IPS-18a (cell line): ENCODE data around the gene VASN.
A peak's percentile ranks its signal among the peaks of the same experiment; 100 is the strongest.

Experiments
- H3K27ac ChIP-seq: one replicate; pipeline ENCODE4 v1.5.1; 2013; ENCODE audit warnings: low read length
- H3K27me3 ChIP-seq: one replicate; pipeline ENCODE4 v1.6.1; 2013; ENCODE audit warnings: mild to moderate bottlenecking, low read length; ENCODE audit not compliant: control insufficient read depth, insufficient read depth
- H3K36me3 ChIP-seq: one replicate; pipeline ENCODE4 v1.6.1; 2013; ENCODE audit warnings: low read depth, low read length; ENCODE audit not compliant: control insufficient read depth
- H3K4me1 ChIP-seq: one replicate; pipeline ENCODE4 v1.6.1; 2013; ENCODE audit warnings: low read depth, low read length; ENCODE audit not compliant: control insufficient read depth
- H3K4me3 ChIP-seq: one replicate; pipeline ENCODE4 v1.5.1; 2013; ENCODE audit warnings: low read length
- H3K9ac ChIP-seq: one replicate; pipeline ENCODE4 v1.6.1; 2013; ENCODE audit warnings: mild to moderate bottlenecking, low read length, moderate library complexity
- H3K9me3 ChIP-seq: one replicate; pipeline ENCODE4 v1.6.1; 2013; ENCODE audit warnings: low read depth, low read length; ENCODE audit not compliant: control insufficient read depth

Gene VASN

GRCh38 chr16:4350365-4350786 is 21.3 kb upstream of the VASN start:
- H3K4me1 ChIP-seq: peaks cover 4% of the 10 kb centered on the region
- peak overlapping the region; percentile 95 for H3K4me3 ChIP-seq
- peak overlapping the region; percentile 93 for H3K9ac ChIP-seq
- H3K27ac ChIP-seq: peak overlapping the region; percentile 85
- H3K27me3 ChIP-seq: peaks cover 4% of the 10 kb centered on the region
- H3K9me3 ChIP-seq: no peaks in the 10 kb centered on the region
- H3K36me3 ChIP-seq: no peaks in the 10 kb centered on the region

- Histone ChIP-seq H3K4me1 (peaks cover 4% of the 10 kb centered on the region), H3K4me3 (peak within 1 kb of the TSS; percentile 95), H3K27ac (peak within 1 kb of the TSS; percentile 85), H3K9ac (peak within 1 kb of the TSS; percentile 93), H3K9me3 (no peaks in the 10 kb centered on the region), H3K36me3 (no peaks in the 10 kb centered on the region), H3K27me3 (peaks cover 4% of the 10 kb centered on the region)
These were observed 20.6 kb upstream of the VASN start, which contains the start of gene PAM16 for GRCh38 chr16:4350787-4351659. TSS of gene PAM16 (minus strand) at chr16:4351321. CDS start at chr16:4351234, 87 bp downstream.

GRCh38 chr16:4351880-4352279 is 19.8 kb upstream of the VASN start:
- no peaks in the 10 kb centered on the region for H3K36me3 ChIP-seq
- peaks cover 4% of the 10 kb centered on the region for H3K27me3 ChIP-seq
- H3K9ac ChIP-seq: no peak overlapping the region
- no peak overlapping the region for H3K4me3 ChIP-seq
- H3K27ac ChIP-seq: no peak overlapping the region
- no peaks in the 10 kb centered on the region for H3K9me3 ChIP-seq
- H3K4me1 ChIP-seq: peaks cover 4% of the 10 kb centered on the region

- Histone ChIP-seq H3K4me1 (peaks cover 4% of the 10 kb centered on the region), H3K9me3 (no peaks in the 10 kb centered on the region), H3K27me3 (peaks cover 4% of the 10 kb centered on the region)
These were observed 18.8 kb upstream of the VASN start for GRCh38 chr16:4352843-4353242.

GRCh38 chr16:4353675-4354074 is 18.0 kb upstream of the VASN start:
- Histone ChIP-seq H3K4me3 (no peak overlapping the region), H3K9me3 (no peaks in the 10 kb centered on the region), H3K27me3 (peaks cover 4% of the 10 kb centered on the region), H3K36me3 (no peaks in the 10 kb centered on the region), H3K4me1 (peaks cover 4% of the 10 kb centered on the region), H3K27ac (no peak overlapping the region), H3K9ac (no peak overlapping the region)

More at GRCh38 chr16:4352843-4353242, 18.8 kb upstream of the VASN start:
- H3K9ac ChIP-seq: no peak overlapping the region
- no peak overlapping the region for H3K4me3 ChIP-seq
- no peaks in the 10 kb centered on the region for H3K36me3 ChIP-seq
- no peak overlapping the region for H3K27ac ChIP-seq

- Histone ChIP-seq H3K27ac (no peak overlapping the region), H3K27me3 (peaks cover 4% of the 10 kb centered on the region), H3K36me3 (no peaks in the 10 kb centered on the region), H3K4me1 (peaks cover 4% of the 10 kb centered on the region), H3K9ac (no peak overlapping the region), H3K4me3 (no peak overlapping the region), H3K9me3 (no peaks in the 10 kb centered on the region)
These were observed 16.9 kb upstream of the VASN start for GRCh38 chr16:4354512-4355409.

- Histone ChIP-seq H3K9me3 (no peaks in the 10 kb centered on the region), H3K36me3 (no peaks in the 10 kb centered on the region), H3K9ac (no peak overlapping the region), H3K4me3 (no peak overlapping the region), H3K27ac (no peak overlapping the region), H3K27me3 (no peaks in the 10 kb centered on the region), H3K4me1 (no peaks in the 10 kb centered on the region)
These were observed 14.8 kb upstream of the VASN start for GRCh38 chr16:4356820-4357219.

- H3K36me3 ChIP-seq: no peaks in the 10 kb centered on the region
- no peaks in the 10 kb centered on the region for H3K9me3 ChIP-seq
- H3K27ac ChIP-seq: no peak overlapping the region
- H3K4me1 ChIP-seq: no peaks in the 10 kb centered on the region
- H3K27me3 ChIP-seq: no peaks in the 10 kb centered on the region
- no peak overlapping the region for H3K9ac ChIP-seq
- H3K4me3 ChIP-seq: no peak overlapping the region
These were observed 13.4 kb upstream of the VASN start for GRCh38 chr16:4358236-4358635.

- Histone ChIP-seq H3K9ac (no peak overlapping the region), H3K36me3 (no peaks in the 10 kb centered on the region), H3K4me3 (no peak overlapping the region), H3K9me3 (no peaks in the 10 kb centered on the region), H3K4me1 (no peaks in the 10 kb centered on the region), H3K27me3 (no peaks in the 10 kb centered on the region), H3K27ac (no peak overlapping the region)
These were observed 12.7 kb upstream of the VASN start for GRCh38 chr16:4358831-4359561.

- Histone ChIP-seq H3K27ac (no peak overlapping the region), H3K4me1 (no peaks in the 10 kb centered on the region), H3K36me3 (no peaks in the 10 kb centered on the region), H3K4me3 (no peak overlapping the region), H3K9ac (no peak overlapping the region), H3K27me3 (no peaks in the 10 kb centered on the region), H3K9me3 (no peaks in the 10 kb centered on the region)
These were observed 11.7 kb upstream of the VASN start for GRCh38 chr16:4359914-4360313.

- H3K27ac ChIP-seq: no peak overlapping the region
- H3K9me3 ChIP-seq: no peaks in the 10 kb centered on the region
- H3K27me3 ChIP-seq: no peaks in the 10 kb centered on the region
- H3K4me3 ChIP-seq: no peak overlapping the region
- no peak overlapping the region for H3K9ac ChIP-seq
- H3K4me1 ChIP-seq: no peaks in the 10 kb centered on the region
- no peaks in the 10 kb centered on the region for H3K36me3 ChIP-seq
These were observed 11.1 kb upstream of the VASN start for GRCh38 chr16:4360538-4361021.
